GM04503 (cell line): Measurements from ENCODE around the gene BMI1.
"Not testable (repeated sequence)": the region's sequence is repeated elsewhere in the genome, so short reads cannot be mapped to it uniquely, and the experiment has no call there.

Experiments
- DNase-seq: peaks from one replicate; pipeline ENCODE4 v3.0.0-alpha.2; 2012; ENCODE audit warnings: low read depth

Gene BMI1

DNA sequence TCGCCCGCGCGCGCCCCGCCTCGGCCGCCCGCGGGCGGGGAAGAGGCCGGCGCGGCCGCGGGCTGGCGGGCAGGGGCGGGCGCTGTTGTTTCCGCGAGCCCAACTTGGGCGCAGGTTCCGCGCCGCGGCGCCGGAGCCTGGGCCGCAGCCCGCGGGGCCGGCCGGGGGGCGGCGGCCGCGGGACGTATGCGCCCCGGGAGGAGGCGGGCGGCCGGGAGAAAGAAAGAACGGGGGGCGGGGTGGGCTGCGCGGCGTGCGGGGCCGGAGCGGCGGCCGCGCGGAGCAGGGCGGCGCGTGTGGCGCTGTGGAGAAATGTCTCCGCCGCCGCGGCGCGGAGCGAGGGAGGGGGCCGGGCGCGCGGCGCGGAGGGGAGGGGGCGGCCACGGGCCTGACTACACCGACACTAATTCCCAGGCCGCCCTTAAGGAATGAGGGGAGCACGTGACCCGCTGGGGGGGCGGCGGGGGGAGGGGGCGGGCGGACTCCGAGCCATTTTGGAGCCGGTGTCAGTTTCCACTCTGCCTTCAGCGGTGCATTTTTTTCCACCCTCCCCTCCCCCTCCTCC lies at the start of gene BMI1:
TSS of gene BMI1 (plus strand) at position 509 of the 565 bp plus-strand sequence. CDS start 5,351 bp downstream, outside the sequence.
- no peak for DNase-seq

DNA sequence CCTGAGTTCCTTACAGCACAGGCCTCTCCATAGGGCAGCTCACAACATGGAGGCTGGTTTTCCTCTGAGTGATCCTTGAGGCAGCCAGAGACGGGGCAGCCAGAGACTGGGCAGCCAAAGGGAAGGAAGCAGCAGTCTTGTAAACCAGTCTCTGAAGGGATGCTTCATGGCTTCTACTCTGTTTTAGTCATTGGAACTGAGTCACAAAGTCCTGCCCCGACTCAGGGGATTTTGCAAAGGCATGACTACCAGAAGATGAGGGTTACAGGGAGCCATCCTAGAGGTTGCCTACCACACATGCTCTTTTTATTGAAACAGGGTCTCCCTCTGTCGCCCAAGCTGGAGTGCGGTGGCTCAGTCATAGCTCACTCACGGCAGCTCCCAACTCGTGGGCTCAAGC lies 49.1 kb upstream of the BMI1 start:
- no peak for DNase-seq

DNA sequence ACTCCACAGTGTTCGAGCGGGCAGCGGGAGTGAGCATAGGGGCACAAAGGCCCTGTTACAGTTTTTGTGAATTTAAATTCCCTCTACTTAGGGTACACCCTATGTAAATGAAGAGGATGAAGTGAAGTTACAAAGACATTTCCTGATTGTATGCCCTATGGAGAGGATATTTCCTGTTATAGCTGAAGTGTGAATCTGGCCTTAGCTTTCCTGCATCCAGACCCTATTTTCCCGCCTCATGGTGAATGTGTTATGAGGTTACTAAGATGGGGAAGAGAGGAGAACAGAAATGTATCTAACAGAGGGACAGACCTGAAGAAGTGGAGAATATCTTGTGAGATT lies 42.5 kb upstream of the BMI1 start:
- DNase-seq, result no peak

DNA sequence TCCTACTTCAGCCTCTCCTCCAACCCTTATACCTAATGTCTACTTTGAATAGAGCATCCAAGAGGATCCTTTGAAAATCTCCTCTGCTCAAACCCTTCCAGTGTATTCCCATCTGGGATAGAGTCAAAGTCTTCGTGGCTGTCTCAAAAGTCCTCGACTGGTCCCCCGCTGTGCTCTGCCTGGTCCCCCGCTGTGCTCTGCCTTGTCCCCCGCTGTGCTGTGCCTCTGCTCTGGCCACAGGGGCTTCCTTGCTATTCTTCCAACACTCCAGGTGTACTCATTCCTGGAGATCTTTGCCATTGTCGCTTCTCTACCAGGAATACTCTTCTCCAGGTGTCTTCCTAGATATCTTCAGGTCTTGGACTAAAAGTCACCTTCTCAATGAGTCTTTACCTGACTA lies 40.8 kb upstream of the BMI1 start:
- no peak for DNase-seq

DNA sequence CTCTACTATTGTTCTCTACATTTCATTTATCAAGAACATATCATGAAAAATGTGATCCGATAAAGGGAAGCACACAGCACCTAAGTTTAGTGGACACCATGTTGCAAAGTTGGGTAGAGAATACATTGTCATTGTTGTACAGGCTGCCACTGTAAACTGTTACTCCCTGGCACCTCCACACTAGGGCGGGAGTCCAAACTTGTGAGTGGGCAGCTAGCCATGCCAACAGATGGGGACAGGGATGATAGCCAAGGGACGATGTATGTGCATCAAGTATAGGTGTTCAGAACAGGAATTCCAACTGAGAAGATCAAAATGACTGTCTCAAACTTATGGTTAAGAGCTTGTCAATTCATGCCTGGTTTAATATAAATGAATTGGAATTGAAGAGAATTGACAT lies 35.8 kb upstream of the BMI1 start:
- no peak for DNase-seq

DNA sequence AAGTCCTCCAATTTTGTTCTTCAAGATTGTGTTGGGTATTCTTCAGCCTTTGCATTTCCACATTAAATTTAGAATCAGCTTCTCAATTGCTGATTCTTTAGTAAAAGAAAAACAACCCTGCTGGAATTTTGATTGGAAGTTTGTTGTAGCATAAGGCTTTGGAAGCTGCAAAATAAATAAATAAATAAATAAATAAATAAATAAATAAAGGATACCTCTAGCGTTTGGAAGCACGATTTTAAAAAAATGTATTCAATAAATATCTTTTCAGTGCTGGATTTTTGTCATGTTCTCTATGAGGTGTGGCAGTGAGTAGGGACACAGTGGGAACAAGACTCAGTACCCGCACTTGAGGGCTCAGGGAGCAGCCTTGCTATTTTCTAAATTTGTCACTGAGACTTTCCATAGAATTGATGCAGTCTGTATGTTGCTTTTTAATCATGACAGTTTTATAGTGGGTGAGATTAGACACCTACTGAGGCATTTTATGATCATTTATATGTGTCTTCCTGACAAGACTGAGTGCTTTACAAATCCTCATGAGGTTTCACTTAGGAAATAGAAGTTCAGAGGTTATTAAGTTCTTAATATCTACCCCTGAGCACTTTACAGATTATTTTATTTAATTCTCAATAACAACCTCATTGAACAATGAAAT lies 27.0 kb upstream of the BMI1 start:
- DNase-seq, result no peak

DNA sequence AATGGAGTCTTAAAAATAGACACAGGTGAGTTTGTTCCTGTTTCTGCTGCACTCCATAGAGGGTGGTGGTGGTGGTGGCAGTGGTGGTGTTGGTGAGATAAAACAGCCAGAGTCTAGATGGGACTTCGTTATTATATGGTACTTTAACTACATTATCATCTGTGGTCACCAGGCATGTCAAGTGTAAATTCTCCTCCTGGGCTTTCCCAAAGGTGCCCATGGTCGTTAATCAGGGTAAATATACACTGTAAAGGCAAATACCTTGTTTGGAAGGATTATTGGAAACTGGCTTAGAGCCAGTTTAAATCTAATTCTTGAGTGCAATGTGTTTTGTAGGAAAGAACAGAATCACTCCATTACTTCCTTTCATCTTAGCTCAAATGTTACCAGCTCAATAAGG lies 26.2 kb upstream of the BMI1 start:
- no peak for DNase-seq

DNA sequence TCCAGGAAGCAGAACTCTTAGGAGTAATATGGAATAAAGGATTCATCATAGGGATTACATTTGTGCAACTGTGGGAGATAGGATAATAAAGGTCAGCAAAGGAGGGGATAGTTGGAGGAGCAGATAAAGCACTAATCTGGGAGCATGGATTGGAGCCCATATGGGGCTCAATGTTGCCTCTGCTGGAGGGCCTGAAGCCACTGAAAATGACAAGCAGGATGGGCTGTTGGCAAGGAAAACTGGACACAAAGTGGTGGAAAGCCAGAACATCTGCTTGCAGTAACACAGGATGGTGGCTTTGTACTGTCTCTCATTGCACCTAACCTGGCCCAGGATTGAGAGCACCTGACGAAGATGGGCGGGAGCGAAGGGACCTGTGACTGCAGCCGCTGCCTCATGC lies 19.7 kb upstream of the BMI1 start:
- DNase-seq, result no peak

DNA sequence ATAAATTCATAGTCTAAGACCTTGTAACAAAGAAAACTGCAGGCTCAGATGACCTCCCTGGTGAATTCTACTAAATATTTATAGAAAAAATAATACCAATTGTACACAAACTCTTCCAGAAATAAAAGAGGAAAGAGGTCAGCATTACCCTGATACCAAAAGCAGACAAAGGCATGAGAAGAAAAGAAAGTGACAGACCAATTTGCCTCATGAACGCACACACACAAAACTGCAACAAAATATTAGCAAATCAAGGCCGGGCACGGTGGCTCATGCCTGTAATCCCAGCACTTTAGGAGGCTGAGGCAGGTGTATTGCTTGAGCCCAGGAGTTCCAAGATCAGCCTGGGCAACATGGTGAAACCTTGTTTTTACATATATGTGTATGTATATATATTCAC lies 17.4 kb upstream of the BMI1 start:
- no peak for DNase-seq

DNA sequence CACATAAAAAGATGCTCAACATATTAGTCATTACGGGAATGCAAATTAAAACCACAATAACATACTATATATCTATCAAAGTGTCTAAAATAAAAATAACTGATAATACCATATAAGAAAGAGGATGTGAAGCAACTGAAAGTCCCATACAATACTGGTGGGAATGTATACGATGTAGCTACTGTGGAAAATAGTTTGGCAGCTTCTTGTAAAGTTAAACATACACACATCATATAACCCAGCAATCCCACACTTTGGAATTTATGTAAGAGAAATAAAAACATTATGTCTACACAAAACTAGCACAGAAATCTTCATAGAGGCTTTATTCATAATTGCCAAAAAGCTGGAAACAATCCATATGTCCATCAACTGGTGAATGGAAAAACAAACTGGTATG lies 15.2 kb upstream of the BMI1 start:
- no peak for DNase-seq

DNA sequence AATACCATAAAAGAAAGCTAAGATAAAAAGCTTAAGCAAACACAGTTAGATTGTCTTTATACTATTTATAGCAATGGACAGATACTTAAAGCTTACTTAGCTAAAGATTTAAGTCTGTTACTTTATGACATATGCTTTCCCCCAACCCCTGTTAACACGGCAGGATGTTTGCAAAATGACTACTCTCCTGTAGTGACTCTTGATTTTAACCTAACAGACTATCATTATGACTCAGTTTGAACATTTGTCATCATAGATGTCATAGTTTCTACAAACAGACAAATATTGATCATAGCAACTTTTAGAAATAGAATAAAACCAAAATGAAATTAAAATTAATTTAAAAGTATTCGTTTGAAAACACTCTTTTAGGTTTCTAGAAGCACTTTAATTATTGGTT lies 12.5 kb upstream of the BMI1 start:
- DNase-seq, result no peak

DNA sequence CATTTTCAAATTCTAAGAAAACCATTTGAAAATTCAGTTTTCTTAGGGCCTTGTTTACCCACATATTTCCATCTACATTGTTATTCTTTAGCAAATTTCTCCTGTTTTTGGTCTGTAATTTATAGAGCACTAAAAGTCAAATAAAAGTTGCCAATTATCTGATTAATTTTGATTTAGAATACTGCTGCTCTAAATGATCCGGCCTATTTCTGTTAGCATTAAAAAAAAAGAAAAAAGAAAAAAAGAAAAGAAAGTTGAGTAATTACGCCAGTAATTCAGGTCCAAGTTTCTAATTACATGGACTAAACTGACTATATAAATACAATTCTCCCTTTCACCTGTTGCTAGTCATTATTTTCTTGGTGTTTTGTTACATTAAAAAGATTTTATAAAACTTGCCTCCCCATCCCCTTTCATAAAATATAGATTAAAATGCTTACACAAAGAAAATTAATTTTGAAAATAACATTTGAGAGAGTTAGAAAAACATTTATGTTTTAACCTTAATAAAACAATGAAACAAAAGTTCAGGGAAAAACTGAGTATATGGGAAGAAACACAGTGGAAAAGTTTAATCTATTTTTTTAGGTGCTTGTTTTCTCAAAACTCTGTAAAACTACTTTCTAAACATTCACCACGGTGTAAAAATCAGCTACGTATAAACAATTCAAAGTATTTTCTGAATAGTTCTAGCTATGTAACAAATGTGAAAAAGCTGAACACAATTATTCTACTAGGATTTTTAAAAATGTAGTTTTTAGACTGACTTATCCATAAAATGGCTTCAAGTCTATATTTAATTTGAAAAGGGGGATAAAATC lies 11.5 kb upstream of the BMI1 start:
- no peak for DNase-seq

DNA sequence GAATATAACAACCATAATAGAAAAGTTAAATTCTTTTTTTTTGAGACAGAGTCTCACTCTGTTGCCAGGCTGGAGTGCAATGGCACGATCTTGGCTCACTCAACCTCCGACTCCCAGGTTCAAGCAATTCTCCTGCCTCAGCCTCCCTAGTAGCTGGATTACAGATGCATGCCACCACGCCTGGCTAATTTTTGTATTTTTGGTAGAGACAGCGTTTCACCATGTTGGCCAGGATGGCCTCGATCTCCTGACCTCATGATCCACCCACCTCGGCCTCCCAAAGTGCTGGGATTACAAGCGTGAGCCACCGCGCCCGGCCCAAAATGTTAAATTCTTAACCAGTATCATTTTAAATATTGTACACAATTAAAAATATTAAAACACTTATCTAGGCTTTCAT lies 10.9 kb upstream of the BMI1 start:
- DNase-seq, result not testable (repeated sequence)

DNA sequence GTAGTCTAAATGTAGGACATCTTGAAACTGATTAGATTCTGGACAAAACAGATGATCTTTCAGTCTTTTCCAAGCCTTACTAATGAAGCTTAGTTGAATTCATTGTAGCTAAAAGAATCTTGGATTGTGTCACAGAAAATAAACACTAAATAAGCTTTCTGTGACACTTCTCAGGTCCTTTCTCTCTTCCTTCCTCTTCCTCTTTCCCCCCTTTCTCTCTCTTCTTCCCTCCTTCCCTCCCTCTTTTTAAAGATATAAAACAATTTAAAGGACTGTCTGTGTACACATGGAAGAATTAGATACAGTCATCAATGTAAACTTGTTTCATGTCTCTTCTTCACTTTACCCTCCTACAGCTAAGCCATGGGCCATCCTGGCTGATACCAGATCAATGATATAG lies 10.0 kb upstream of the BMI1 start:
- no peak for DNase-seq

DNA sequence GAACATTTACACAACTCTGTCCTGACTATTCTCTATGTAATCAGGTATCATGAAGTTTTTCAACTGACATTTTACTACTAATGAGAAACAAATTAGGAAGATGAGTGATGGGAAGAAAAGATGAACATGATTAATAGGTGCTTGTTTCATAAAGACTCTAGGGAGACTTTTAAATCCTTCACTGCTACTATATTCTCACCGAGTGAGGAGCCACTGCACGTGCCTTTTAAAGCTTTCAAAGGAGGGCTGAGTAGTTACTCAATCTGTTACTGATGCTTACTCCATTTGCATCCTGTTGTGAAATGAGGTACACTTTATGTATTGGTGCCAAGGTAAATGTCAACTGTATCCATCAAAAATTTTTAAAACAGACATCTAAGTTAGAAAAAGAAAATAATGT lies 6.0 kb upstream of the BMI1 start:
- no peak for DNase-seq

DNA sequence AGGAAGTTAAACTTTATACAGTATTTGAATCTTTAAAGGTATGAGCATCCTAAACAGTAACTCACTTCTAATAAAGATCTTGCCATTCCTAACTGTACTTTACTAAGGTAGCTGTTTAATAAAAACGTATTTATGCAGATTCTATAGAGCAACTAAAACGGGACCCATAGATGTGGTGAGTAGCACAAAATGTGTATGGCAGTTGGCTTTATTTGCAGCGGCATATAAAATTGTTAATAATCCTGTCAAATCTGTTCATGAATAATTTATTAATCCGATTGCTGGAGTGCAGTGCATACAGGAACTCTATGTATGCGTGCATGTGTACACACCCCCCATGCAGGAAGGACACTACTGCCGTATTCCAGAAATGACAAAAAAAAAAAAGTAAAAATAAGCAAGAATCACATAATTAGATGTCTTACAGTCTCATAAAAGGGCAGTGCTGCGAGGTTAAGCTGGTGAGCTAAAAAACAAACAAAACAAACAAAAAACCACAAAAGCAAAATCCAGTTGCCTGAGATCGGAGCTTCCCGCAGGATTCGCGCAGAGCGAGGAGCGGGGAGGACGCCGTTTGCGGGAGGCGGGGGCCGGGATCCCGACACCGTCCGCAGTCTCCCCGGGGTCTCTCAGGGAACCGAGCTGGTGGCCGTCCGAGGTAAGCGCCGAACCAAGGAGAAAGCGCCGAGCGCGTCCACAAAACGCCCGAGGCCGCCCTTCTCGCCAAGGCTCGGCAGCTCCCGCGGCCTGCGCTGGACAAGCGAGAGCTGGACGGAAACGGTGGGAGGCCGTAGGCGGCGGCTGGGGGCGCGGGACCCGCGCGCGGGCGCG lies 5.2 kb upstream of the BMI1 start:
- DNase-seq, result no peak

DNA sequence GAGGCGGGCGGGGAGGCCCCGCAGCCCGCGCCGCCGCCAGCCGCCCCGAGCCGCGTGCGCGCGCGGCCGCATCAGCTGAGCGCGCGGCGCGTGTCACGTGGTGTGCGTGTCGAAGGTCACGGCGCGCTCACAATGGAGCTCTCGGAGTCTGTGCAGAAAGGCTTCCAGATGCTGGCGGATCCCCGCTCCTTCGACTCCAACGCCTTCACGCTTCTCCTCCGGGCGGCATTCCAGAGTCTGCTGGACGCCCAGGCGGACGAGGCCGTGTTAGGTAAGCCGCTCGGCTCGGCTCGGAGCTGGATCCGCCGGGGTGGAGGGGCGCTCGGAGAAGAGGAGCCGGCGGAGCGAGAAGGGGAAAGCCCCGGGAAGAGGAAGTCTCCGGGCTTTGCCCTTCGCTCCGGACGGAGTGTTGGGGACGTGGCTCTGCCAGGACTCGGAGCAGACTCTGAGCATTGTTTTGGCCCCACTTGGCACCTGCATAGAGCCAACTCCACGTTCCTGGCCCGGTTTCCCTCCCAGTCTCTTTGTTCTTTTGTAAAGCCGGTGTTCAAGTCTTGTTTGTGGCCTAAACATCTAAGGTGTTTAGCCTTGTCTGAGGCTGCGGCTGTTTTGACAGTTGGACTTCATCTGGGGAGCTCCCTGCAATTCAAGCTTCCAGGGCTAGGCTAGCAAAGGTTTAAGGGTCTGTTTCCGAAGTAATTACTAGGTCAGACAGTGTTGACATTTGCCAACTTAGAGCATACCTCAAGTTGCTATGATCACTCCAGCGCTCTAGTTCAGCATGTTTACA lies 4.4 kb upstream of the BMI1 start, which contains the start of gene COMMD3:
TSS of gene COMMD3 (plus strand) at position 103 of the 790 bp plus-strand sequence. CDS start at position 133, 30 bp downstream.
- DNase-seq, result no peak

DNA sequence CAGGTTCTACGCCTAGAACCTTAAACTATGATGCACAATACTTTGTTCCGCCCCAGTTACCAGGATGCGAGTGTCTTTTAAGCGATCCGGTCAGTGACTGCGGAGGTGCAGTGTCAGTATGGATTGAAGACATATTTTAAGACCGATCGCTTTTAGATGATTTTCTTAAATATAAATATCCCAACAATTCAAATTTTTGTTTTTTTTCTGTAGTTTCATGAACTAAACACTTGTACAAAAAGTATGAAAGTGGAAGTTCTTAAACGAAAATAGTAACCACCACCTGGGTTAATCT lies 3.9 kb upstream of the BMI1 start:
- no peak for DNase-seq

DNA sequence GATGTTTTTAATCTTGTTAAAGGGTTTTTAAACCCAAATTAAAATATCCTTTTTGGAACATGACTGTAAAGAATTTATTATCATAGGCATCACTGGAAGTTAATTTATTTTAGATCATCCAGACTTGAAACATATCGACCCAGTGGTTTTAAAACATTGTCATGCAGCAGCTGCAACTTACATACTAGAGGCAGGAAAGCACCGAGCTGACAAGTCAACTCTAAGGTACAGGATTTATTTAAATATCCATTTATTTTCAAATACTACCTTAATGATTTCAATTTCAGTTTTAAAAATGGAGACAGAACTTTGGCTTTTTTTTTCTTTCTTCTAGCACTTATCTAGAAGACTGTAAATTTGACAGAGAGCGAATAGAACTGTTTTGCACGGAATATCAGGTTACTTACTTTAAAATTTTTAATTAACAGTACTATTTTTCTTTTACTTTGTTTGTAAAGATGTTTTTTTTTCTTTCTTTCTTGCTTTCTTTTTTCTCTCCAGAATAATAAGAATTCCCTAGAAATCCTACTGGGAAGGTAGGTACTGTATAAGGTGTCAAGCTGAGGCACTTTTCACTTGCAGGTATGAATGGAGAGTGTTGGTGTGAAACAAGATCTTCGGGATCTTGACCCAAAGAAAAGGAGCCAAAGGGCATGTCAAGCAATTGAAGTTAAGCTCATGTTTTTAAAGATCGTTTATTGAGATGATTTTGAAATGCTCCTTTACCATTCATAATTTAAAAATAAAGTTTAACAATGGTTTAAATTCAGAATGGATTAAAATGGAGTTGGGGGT lies 2.9 kb upstream of the BMI1 start:
- no peak for DNase-seq

DNA sequence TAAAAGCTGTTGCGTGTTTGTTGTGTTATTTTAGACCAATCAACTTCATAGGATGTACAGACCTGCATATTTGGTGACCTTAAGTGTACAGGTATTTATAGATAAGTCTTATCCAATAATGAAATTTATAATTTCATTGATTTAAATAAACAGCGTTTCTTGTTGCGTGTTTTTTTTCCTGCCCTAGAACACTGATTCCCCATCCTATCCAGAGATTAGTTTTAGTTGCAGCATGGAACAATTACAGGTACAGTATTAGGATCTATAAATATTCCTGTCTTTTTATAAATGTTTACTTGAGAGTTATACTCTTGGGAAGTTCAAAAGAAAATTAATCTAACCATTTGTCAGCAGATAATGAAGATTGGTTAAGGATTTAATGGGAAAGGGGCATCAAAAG lies 2.1 kb upstream of the BMI1 start:
- no peak for DNase-seq

DNA sequence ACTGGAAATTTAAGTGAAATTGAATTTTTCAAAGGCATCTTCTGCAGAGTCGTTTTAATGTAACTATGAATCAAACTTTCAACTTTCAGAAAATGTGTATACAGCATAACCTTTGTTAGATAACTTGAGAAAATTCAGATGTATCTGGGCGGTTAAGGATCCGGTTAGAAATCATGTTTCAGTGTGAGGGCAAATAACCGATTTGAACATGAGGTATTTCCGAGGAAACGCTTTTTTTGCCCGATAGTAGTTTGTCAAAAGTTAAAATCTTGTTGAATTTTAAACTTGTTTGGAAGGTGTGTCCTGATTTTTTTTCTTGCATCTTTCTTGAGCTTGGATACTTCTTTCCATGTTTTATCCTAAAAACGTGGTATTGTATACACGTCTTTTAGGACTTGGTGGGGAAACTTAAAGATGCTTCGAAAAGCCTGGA lies 1.3 kb upstream of the BMI1 start:
- no peak for DNase-seq
